NCI-H82 treated with DMSO at 0.1 percent for 48 hours (cell line): ENCODE results near the gene UNC5B.

Source experiments
- DNase-seq: peaks from one replicate; lab custom pipeline; 2025; ENCODE audit not compliant: unreplicated experiment; lab: John Stamatoyannopoulos, UW

Gene UNC5B

GRCh38 chr10:71212318-71213126, at the start of gene UNC5B:
UNC5B (plus strand) TSS chr10:71212570; CDS start chr10:71212986, 416 bp downstream.
- DNase-seq: peak; percentile 61

GRCh38 chr10:71173466-71173865, 38.9 kb upstream of the UNC5B start:
- no peak for DNase-seq

- no peak for DNase-seq
Observed at GRCh38 chr10:71176661-71177060, 35.7 kb upstream of the UNC5B start.

GRCh38 chr10:71177651-71178199, 34.6 kb upstream of the UNC5B start:
- DNase-seq: no peak

- DNase-seq: no peak
Observed at GRCh38 chr10:71178880-71179279, 33.5 kb upstream of the UNC5B start.

DNA sequence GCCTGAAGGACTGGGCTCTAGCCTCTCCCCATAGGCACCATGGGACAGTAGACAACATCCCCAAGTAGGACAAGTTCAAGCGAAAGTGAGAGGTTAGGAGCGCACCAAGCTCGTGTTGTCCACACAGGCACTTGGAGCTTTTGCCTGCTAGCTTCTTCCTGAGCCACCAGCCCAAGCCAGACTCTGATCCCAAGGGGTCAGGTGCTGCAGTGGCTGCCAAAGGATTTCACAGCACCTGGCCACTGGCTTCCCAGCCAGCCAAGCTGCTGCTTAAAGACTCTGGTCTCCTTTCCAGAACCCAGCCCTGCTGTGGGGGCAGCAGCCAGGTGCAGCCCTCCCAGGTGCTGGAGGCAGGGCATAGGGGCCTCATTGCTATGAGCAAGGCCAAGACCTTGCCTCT, 33.0 kb upstream of the UNC5B start:
- no peak for DNase-seq

DNA sequence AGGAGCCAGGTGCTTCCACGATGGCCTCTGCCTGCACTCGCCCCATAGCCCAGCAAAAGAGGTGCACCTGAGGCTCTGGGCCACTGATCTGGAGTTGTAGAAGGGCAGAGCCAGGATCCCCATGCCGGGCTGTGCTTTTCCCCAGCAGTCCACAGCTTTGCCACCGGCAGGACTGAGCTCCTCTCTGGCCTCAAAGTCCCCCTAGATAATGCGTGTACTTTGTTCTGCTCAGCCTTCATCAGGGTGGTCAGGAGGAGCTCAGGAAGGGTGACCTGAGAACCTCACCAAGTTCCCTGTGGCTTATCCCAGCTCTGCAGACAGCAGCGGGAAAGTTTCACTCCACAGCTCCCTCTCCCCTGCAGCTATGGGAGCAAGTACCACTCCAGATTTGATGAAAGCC, 27.9 kb upstream of the UNC5B start:
- no peak for DNase-seq

GRCh38 chr10:71185209-71185608, 27.2 kb upstream of the UNC5B start:
- no peak for DNase-seq

DNA sequence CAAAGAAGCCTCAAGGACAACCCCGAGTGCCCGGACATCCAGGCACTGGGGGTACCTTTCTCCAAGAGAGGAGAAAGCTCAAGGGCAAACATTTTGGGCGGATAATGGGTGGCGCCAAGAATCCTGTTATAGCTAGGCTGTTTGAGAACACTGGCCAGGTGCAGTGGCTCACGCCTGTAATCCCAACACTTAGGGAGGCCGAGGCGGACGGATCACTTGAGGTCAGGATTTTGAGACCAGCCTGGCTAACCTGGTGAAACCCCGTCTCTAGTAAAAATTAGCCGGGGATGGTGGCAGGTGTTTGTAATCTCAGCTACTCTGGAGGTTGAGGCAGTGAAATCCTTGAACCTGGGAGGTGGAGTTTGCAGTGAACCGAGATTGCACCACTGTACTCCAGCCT, 25.2 kb upstream of the UNC5B start:
- peak; percentile 30 for DNase-seq

- no peak for DNase-seq
Observed at GRCh38 chr10:71187600-71187999, 24.8 kb upstream of the UNC5B start.

- no peak for DNase-seq
Observed at GRCh38 chr10:71188201-71188600, 24.2 kb upstream of the UNC5B start.

DNA sequence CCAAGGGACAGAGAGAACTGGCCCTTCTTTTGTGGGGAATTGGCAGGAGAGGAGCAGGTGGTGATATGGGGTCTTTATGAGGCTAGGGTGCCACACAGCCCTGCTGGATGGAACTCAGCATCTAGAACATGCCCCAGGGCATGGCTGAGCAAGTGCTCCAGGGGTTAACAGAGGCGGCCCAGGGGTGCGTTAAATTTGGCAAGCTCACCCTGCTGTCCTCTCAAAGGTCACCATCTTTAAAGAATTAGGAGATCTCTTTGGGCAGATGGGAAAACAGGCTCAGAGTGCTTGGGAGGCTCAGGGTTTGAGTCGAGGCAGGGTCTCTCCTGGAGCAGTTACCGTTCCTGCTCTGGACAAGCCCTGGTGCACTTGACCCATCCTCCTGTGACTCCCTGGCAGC, 21.4 kb upstream of the UNC5B start:
- no peak for DNase-seq

- peak; percentile 67 for DNase-seq
Observed at GRCh38 chr10:71191551-71192076, 20.8 kb upstream of the UNC5B start.

GRCh38 chr10:71193516-71193915, 18.9 kb upstream of the UNC5B start:
- no peak for DNase-seq

GRCh38 chr10:71197955-71198354, 14.4 kb upstream of the UNC5B start:
- DNase-seq: no peak

DNA sequence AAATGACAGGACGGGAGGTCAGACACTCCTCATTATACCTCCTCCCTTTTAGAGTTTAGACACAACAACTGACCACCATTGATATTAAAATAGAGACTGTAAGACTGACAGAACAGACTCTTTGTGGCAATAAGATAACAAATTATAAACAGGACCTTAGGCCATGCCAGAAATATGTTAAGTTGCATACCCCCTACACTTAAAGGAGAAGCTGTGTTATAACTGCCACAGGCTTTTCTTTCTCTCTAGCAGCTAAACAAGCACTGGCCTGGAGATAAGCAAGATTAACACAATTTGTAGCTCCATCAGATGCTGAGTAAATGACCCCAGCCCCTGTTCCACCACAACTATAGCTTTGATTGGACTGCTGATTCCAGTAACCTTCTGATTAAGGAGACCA, 10.5 kb upstream of the UNC5B start:
- no peak for DNase-seq

DNA sequence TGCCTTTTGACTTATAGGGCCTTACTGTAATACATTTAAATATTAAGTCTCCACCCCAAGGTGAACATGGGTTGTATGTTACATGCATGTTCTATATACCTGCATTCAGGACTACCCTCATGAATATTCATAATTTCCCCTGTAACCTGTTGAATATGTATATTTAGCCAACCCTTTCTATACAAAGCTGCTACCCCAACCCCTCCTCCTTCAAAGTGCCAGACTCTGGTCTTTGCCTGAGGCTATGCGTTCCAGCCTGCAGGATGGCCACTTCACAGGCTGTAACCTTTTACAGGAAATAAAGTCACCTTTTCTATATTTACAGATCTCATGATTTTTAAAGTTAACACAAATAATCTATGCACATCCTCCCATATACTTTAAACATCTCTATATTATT, 10.1 kb upstream of the UNC5B start:
- DNase-seq: no peak

DNA sequence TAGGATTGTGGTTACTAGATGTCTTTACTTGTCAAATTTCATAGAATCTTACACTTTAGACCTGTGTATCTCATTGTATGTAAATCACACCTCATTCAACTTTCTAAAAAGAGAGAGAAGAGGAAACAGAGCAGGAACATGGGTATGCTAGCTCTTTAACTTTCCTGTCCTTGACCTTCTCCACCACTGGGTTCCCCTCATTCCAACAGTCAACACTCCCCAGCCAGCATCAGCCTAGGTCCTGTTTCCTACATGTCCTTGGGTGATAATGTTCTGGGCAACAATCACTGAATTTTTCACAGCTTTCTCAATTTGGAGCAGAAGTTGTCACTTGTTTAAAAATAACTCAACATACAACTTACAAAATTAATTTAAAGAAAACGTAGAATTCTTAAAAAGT, 9.2 kb upstream of the UNC5B start:
- no peak for DNase-seq

- DNase-seq: no peak
Observed at GRCh38 chr10:71203716-71204115, 8.7 kb upstream of the UNC5B start.

DNA sequence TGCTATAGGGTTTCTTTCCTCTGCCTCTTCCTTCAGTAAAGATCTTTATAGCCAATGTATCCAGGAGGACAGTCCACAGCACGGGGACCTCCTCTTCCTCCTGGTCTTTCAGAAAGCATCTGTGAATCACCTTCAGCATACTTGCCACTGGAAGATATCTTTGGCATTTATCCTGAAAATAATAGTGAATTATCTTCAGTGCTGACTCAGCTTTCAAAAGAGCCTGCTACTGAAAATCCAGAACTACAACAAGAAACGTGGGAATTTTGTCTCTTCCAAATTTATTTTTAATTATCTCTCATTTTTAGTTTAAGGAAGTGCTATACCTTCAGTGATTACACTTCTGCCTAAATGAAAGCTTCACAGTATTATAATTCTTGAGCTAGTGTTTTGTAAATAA, 7.6 kb upstream of the UNC5B start:
- no peak for DNase-seq

- DNase-seq: no peak
Observed at GRCh38 chr10:71205468-71205867, 6.9 kb upstream of the UNC5B start.

GRCh38 chr10:71206911-71207310, 5.5 kb upstream of the UNC5B start:
- DNase-seq: no peak

GRCh38 chr10:71207578-71207977, 4.8 kb upstream of the UNC5B start:
- DNase-seq: no peak
